Measurements from ENCODE around the gene SLC35G2.
"Not testable (repeated sequence)": the region's sequence is repeated elsewhere in the genome, so short reads cannot be mapped to it uniquely, and the experiment has no call there.

Gene SLC35G2

DNA sequence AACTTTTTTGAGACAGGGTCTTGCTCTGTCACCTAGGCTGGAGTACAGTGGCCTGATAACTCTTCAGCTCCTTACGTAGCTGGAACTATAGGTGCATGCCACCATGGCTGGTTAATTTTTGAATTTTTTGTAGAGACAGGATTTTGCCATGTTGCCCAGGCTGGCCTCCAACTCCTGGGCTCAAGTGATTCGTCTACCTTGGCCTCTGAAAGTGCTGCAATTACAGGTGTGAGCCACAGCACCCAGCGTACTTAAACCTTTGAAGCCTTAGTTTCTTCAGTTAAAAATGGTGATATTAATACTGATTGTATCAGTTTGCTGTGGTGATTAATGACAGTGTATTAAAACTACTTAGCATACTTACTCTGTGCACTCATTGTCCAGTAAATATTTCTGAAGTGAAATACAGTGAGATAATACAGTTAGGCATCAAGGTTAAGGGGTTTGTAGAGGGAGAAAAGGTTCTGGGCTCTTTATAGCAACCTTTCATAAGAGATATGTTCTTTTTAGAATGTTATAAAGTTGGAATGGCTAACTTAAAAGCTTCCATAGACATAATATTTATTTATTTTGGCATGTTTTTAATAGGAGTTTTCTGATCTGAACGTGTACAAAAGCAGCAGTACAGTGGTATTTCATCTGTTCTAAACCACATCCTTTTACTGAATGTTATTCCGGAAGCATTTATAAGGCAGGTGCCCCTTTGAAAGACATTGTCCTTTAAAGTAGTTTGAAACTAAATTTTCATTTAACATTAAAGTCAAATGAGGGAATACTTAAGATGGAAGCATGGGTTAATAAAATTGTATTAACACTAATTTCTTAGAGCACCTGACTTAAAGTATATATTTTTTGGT, 66.7 kb downstream of the SLC35G2 start:
- no peaks in the 10 kb centered on the region for H3K27me3 Mint-ChIP-seq
- peak overlapping the region; percentile 81 for H3K27ac Mint-ChIP-seq
- H3K4me1 Mint-ChIP-seq, result peaks cover 60% of the 10 kb centered on the region
- CTCF ChIA-PET, result interaction anchor here (0.8 kb wide), 1 partner anchor 133 kb away, joined by 3 read pairs; the partner anchor contains the start of gene STAG1
- H3K36me3 Mint-ChIP-seq, result peaks cover 38% of the 10 kb centered on the region
- peaks cover 5% of the 10 kb centered on the region for H3K9me3 Mint-ChIP-seq
- peak overlapping the region; percentile 50 for H3K4me3 Mint-ChIP-seq
- no peak for DNase-seq

DNA sequence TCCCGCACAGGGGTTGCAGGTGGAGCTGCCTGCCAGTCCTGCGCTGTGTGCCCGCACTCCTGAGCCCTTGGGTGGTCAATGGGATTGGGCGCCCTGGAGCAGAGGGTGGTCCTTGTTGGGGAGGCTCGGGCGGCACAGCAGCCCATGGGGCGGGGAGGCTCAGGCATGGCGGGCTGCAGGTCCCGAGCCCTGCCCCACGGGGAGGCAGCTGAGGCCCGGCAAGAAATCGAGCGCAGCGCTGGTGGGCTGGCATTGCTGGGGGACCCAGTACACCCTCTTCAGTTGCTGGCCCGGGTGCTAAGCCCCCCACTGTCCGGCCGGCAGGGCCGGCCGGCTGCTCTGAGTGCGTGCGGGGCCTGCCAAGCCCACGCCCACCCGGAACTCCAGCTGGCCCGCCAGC, 71.0 kb downstream of the SLC35G2 start:
- Mint-ChIP-seq H3K4me1 (peaks cover 40% of the 10 kb centered on the region), H3K27me3 (no peaks in the 10 kb centered on the region), H3K4me3 (no peak overlapping the region), H3K27ac (no peak overlapping the region), H3K9me3 (peaks cover 21% of the 10 kb centered on the region), H3K36me3 (peaks cover 51% of the 10 kb centered on the region)
- no peak for DNase-seq
- CTCF ChIA-PET, result no interaction called here

DNA sequence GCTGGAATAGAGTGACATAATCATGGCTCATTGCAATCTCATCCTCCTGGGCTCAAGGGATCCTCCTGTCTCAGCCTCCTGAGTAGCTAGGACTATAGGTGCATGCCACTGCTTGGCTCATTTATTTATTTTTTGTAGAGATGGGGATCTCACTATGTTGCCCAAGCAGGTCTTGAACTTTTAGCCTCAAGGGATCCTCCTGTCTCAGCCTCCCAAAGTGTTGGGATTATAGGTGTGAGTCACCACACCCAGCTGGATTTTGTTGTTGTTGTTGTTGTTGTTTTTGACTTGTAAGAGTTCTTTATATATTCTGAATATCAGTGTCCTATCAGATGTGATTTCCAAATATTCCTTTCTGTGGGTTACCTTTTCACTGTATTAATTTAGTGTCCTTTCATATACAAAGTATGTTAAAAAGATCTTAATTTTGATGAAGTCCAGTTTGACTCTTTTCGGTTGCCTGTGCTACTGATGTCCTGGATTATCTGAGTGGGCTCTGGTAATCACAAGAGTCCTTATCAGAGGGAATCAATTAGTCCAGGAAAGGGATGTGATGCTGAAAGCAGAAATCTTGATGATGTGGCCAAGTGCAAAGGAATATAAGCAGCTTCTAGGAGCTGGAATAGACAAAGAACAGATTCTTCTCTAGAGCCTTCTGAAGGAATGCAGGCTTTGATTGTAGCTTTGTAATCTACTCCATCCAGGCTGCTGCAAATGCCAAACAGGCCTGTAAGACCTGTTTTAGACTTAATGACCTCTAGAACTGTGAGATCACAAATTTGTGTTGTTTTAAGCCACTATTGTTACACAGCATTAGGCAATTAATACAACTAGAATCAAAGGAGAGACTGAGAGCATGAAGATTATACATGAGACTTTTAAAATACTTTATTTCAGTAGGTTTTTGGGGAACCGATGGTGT, 73.3 kb downstream of the SLC35G2 start:
- Mint-ChIP-seq H3K27me3 (no peaks in the 10 kb centered on the region), H3K36me3 (peaks cover 52% of the 10 kb centered on the region), H3K4me3 (no peak overlapping the region), H3K9me3 (peaks cover 21% of the 10 kb centered on the region), H3K4me1 (peaks cover 21% of the 10 kb centered on the region), H3K27ac (no peak overlapping the region)
- DNase-seq, result no peak
- CTCF ChIA-PET, result no interaction called here

DNA sequence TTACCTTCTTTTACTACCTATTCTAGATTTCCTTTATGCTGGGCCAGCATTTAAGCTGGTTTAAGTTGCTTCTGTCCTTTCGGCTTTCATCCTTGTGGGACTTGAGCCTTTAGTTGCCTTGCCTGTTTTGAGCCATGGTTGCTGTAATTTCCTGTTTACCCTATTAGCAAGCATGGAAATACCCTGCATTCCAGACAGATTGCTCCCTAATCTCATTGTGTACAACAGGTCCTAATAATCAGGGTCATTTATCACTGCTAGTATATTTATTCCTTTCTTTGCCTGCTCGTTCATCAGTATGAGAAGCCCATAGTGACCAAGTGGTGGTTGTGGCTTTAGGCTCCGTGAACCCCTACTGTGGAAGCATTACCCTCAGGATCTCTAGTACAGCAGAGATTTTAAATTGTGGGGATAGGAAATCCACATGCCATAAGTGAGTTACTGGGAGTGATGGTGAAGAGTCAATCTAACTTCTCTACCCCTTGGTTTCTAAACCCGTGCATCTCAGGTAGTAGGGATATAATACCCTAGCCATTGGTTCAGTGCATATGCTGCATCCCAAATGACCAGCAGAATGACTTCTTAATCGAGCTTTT, 75.0 kb downstream of the SLC35G2 start:
- peaks cover 19% of the 10 kb centered on the region for H3K4me1 Mint-ChIP-seq
- H3K27ac Mint-ChIP-seq, result no peak overlapping the region
- CTCF ChIA-PET, result no interaction called here
- no peaks in the 10 kb centered on the region for H3K27me3 Mint-ChIP-seq
- DNase-seq, result no peak
- H3K4me3 Mint-ChIP-seq, result no peak overlapping the region
- peaks cover 21% of the 10 kb centered on the region for H3K9me3 Mint-ChIP-seq
- peaks cover 52% of the 10 kb centered on the region for H3K36me3 Mint-ChIP-seq

GRCh38 chr3:136897171-136897570, 78.2 kb downstream of the SLC35G2 start:
- Mint-ChIP-seq H3K9me3 (peaks cover 20% of the 10 kb centered on the region), H3K36me3 (peaks cover 55% of the 10 kb centered on the region), H3K4me1 (peaks cover 45% of the 10 kb centered on the region)
- H3K27ac Mint-ChIP-seq, H3K27me3 Mint-ChIP-seq, H3K4me3 Mint-ChIP-seq, CTCF ChIA-PET, DNase-seq: not testable (repeated sequence)

DNA sequence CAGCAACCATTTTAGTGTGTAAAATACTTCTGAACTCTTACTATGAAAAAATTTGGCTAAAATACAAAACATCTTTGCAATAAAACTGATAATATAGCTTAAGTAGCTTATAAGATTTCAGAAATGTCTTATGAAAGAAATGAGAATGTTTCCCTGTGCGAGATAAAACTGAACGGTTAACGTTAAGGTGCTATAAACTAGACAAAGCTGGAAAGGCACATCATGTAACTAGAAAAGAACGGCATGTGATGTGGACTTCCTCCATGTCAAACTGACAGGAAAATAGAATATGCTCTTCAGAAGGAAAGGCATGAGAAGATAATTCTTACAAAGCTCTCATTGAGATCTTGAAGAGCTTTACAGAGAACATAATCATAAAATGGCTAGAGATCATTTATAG, 79.6 kb downstream of the SLC35G2 start:
- Mint-ChIP-seq H3K4me1 (peaks cover 44% of the 10 kb centered on the region), H3K36me3 (peaks cover 55% of the 10 kb centered on the region), H3K9me3 (peaks cover 19% of the 10 kb centered on the region), H3K4me3 (no peak overlapping the region), H3K27ac (peak overlapping the region; percentile 49), H3K27me3 (no peaks in the 10 kb centered on the region)
- CTCF ChIA-PET, result no interaction called here
- DNase-seq, result no peak

- Mint-ChIP-seq H3K27me3 (no peaks in the 10 kb centered on the region), H3K36me3 (peaks cover 58% of the 10 kb centered on the region), H3K27ac (peak overlapping the region; percentile 49), H3K4me1 (peaks cover 42% of the 10 kb centered on the region), H3K9me3 (peaks cover 22% of the 10 kb centered on the region), H3K4me3 (no peak overlapping the region)
- CTCF ChIA-PET, result no interaction called here
- no peak for DNase-seq
Measured at GRCh38 chr3:136898954-136899353, 80.0 kb downstream of the SLC35G2 start.

DNA sequence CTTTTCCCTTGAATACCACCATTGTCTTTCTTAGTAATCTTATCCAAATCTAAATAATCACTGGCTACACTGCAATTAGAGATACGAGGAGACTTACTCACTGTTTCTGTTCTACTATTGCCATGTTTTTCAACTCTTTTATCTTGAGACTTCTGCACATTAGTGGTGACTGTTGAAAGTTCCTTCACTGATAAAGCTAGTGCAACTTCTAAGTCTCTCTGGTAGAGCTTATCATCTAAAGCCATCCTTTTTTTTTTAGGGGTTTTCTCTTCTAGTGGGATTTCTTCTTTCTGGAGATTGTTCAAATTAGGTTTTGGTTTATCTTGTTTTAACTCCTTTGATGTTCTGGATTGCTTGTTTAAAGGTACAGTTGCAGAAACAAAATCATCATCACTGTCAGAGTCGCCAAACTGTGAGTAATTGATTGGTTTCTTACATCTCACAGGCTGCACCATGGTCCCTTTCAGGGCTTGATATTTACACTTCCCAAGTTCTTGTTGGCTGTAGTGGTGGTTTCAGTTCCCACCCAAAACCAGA, 80.8 kb downstream of the SLC35G2 start:
- Mint-ChIP-seq H3K27me3 (no peaks in the 10 kb centered on the region), H3K27ac (peak overlapping the region; percentile 26), H3K4me1 (peaks cover 37% of the 10 kb centered on the region), H3K36me3 (peaks cover 57% of the 10 kb centered on the region), H3K9me3 (peaks cover 28% of the 10 kb centered on the region), H3K4me3 (no peak overlapping the region)
- no peak for DNase-seq
- CTCF ChIA-PET, result no interaction called here

GRCh38 chr3:136900694-136901093, 81.8 kb downstream of the SLC35G2 start:
- H3K27me3 Mint-ChIP-seq, H3K27ac Mint-ChIP-seq, DNase-seq, CTCF ChIA-PET, H3K4me3 Mint-ChIP-seq: not testable (repeated sequence)
- Mint-ChIP-seq H3K4me1 (peaks cover 37% of the 10 kb centered on the region), H3K36me3 (peaks cover 63% of the 10 kb centered on the region), H3K9me3 (peaks cover 34% of the 10 kb centered on the region)

DNA sequence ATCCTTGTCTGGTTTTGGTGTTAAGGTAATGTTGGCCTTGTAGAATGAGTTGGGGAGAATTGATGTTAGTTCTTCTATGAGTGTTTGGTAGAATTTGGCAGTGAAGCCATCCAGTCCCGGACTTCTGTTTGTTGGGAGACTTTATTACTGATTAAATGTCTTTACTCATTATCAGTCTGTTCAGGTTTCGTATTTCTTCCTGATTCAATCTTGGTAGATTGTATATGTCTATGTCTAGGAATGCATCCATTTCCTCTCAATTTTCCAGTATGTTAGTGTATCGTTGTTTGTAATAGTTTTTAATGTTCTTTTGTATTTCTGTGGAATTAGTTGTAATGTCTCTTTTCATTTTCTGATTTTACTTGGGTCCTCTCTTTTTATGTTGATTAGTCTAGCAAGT, 82.5 kb downstream of the SLC35G2 start:
- Mint-ChIP-seq H3K27me3 (no peaks in the 10 kb centered on the region), H3K4me3 (no peak overlapping the region), H3K9me3 (peaks cover 36% of the 10 kb centered on the region), H3K36me3 (peaks cover 63% of the 10 kb centered on the region), H3K27ac (no peak overlapping the region), H3K4me1 (peaks cover 38% of the 10 kb centered on the region)
- CTCF ChIA-PET, result no interaction called here
- no peak for DNase-seq

DNA sequence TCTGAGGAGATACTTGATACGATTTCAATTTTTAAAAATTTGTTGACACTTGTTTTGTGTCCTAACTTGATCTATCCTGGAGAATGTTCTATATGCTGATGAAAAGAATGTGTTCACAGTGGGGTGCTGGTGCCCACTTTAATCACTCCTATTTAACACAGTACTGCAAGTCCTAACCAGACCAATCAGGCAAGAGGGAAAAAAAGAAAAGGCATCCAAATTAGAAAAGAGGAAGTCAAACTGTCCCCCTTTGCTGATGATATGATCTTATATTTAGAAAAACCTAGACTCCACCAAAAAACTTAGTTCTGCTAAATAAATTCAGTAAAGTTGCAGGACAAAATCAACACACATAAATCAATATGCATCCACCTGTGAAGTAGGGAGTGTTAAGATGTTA, 83.6 kb downstream of the SLC35G2 start:
- Mint-ChIP-seq H3K9me3 (peaks cover 36% of the 10 kb centered on the region), H3K4me1 (peaks cover 45% of the 10 kb centered on the region), H3K36me3 (peaks cover 63% of the 10 kb centered on the region)
- H3K4me3 Mint-ChIP-seq, H3K27ac Mint-ChIP-seq, DNase-seq, H3K27me3 Mint-ChIP-seq: not testable (repeated sequence)
- CTCF ChIA-PET, result interaction anchor here (1.0 kb wide), 1 partner anchor 39 kb away, joined by 3 read pairs; no protein-coding TSS in a partner anchor

GRCh38 chr3:136903899-136904298, 85.0 kb downstream of the SLC35G2 start:
- CTCF ChIA-PET, result no interaction called here
- no peaks in the 10 kb centered on the region for H3K27me3 Mint-ChIP-seq
- peaks cover 50% of the 10 kb centered on the region for H3K4me1 Mint-ChIP-seq
- DNase-seq, result no peak
- peaks cover 36% of the 10 kb centered on the region for H3K9me3 Mint-ChIP-seq
- no peak overlapping the region for H3K27ac Mint-ChIP-seq
- H3K36me3 Mint-ChIP-seq, result peaks cover 60% of the 10 kb centered on the region
- H3K4me3 Mint-ChIP-seq, result no peak overlapping the region

GRCh38 chr3:136904746-136905145, 85.8 kb downstream of the SLC35G2 start:
- CTCF ChIA-PET, result no interaction called here
- Mint-ChIP-seq H3K4me1 (peaks cover 51% of the 10 kb centered on the region), H3K27me3 (no peaks in the 10 kb centered on the region), H3K9me3 (peaks cover 36% of the 10 kb centered on the region), H3K36me3 (peaks cover 53% of the 10 kb centered on the region), H3K27ac (no peak overlapping the region), H3K4me3 (no peak overlapping the region)
- no peak for DNase-seq

All from activated naive CD4-positive, alpha-beta T cell treated with anti-CD3 and anti-CD28 coated beads, Interleukin-2, amount 10 ng/mL, durations not matched to agents 7 days and 5 days (primary cell).